KOPT-K1 (cell line): ENCODE measurements around the gene FRMD6.

Source experiments
- H3K27ac ChIP-seq: fragments of 200-600 bp; sonication (generic); 2 replicates; pipeline ENCODE4 v1.5.1; 2016; ENCODE audit warnings: antibody characterized with exemption, mild to moderate bottlenecking, low read depth, low read length; ENCODE audit not compliant: poor library complexity, severe bottlenecking
- H3K36me3 ChIP-seq: fragments of 200-600 bp; sonication (generic); 2 replicates; pipeline ENCODE4 v1.5.1; 2017; ENCODE audit warnings: antibody characterized with exemption, mild to moderate bottlenecking, low read length, moderate library complexity; ENCODE audit not compliant: insufficient read depth
- H3K9me3 ChIP-seq: fragments of 200-600 bp; sonication (generic); 2 replicates; pipeline ENCODE4 v1.5.1; 2017; ENCODE audit warnings: antibody characterized with exemption, low read length, mild to moderate bottlenecking; ENCODE audit not compliant: insufficient read depth, poor library complexity, severe bottlenecking

Gene FRMD6

DNA sequence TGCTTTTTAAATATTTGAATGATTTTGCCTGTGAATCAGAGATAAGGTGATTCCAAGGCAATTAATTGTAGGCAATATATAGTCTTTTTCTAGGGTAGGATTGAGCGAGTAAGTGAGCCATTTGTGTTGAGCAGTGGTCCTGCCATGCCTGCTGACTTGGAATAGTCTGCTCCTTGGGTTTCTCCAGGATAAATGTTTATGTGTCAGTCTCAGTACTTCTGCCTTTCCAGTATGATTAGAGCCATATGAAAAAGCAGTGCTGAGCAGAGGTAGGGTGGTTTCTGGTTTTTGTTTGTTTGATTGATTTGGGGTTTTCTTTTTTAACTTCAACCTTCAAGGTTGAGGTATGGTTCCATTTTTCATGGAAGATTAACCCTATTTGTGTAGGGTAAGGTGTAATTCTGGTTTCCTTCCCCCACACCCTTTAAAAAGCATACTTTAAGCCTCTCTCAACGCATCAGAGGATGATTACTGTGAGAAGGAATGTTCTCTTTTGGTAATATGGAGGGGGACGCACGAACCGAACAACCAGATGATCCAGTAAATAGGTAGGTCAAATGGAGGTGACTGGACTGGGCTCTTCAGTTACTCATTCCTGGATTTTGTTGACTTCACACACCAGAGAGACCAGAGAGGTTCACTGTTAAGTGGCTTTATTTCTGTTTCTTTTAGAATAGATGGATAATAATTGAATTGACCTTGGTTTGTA, 22.7 kb downstream of the FRMD6 start:
- Histone ChIP-seq H3K27ac (no peak overlapping the region), H3K9me3 (no peaks in the 10 kb centered on the region), H3K36me3 (no peaks in the 10 kb centered on the region)

DNA sequence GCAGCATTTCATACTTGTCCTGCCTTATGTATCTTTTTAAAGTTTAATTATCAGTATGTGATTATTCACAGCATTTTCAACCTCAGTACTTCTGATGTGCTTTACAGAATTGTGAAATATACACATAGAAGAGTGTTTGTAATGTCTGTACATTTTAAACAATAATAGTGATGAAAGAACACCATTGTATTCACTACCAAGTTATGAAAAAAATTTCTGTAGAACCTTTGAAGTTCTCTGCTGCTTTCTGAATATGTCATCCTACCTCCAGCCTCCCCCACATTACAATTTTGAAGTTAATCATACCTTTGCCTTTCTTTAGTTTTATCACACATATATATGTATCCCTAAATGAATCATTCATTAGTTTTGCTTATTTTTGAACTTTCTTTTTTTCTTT, 24.8 kb downstream of the FRMD6 start:
- no peaks in the 10 kb centered on the region for H3K36me3 ChIP-seq
- no peaks in the 10 kb centered on the region for H3K9me3 ChIP-seq
- H3K27ac ChIP-seq: no peak overlapping the region

DNA sequence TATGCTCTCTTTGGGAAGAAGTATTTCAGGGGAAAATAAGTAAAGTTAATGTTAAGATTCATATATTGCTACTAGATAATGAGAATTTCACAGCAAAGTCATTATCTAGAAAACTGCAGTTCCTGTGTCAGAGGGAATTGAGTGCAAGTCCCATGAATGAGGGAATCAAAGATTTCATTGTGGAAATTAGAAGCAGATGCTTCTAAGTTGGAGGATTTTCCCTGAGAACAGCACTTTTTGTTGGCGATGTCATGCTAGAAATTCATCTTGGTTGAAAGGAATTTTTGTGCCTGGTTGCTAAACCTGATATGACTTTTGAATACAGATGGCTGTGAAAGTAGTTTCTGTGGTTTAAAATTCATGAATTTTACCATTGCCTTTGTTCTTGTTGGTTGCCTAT, 25.6 kb downstream of the FRMD6 start:
- Histone ChIP-seq H3K36me3 (no peaks in the 10 kb centered on the region), H3K27ac (no peak overlapping the region), H3K9me3 (no peaks in the 10 kb centered on the region)

DNA sequence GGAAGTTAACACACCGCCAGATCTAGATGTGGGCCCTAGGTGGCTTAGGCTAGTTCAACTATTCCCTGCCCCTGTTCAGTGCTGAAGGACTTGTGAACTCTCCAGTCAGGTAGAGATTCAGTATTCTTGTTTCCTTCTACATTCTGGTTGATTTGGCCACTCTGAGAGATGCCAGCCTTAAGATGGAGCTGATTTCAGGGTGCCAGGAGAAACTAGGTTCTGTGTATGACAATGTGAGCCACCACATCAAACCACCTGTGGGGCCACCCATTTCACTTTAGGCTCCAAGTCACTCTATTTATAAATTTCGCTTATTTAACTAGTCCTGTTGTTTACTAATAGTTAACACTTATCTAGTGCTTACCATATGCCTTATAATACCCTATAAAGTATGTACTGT, 26.0 kb downstream of the FRMD6 start:
- Histone ChIP-seq H3K27ac (no peak overlapping the region), H3K9me3 (no peaks in the 10 kb centered on the region), H3K36me3 (no peaks in the 10 kb centered on the region)

DNA sequence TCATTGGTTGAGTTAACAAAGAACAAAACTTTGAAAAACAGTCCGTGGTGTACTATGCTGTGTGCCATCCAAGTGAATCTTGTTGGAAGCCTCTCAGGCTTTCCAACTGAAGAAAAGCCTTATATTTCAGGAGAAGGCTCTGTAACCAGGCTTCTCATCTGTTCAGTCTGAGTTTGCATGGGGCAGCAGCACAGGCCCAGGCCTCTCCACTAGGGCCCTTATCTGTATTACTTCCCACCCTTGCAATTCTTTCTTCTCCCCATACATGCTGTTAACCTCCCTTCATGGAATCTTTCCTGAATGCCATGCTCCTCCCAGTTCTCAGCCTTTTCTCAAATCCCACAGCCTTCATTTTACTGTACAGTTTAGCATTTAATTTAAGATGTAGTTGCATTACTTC, 28.3 kb downstream of the FRMD6 start:
- no peaks in the 10 kb centered on the region for H3K36me3 ChIP-seq
- H3K27ac ChIP-seq: no peak overlapping the region
- H3K9me3 ChIP-seq: no peaks in the 10 kb centered on the region

DNA sequence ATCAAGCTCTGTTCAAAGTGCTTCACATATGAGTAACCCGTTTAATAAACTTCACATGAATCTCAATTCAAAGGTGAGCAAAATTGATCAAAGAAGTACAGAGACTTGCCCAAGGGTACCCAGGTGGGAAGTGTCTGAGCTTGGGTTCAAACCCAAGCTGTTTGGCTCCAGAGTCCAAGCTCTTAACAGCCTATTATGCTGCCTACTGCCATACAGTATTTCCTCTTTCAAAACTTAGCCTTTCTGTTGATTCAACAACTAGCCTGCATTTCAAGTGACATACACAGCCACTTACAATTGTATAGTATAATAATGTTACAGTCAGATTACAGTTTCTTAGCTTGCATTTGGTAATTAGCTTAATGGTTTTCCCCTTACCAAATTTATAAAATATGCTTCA, 29.7 kb downstream of the FRMD6 start:
- Histone ChIP-seq H3K36me3 (no peaks in the 10 kb centered on the region), H3K27ac (no peak overlapping the region), H3K9me3 (no peaks in the 10 kb centered on the region)

DNA sequence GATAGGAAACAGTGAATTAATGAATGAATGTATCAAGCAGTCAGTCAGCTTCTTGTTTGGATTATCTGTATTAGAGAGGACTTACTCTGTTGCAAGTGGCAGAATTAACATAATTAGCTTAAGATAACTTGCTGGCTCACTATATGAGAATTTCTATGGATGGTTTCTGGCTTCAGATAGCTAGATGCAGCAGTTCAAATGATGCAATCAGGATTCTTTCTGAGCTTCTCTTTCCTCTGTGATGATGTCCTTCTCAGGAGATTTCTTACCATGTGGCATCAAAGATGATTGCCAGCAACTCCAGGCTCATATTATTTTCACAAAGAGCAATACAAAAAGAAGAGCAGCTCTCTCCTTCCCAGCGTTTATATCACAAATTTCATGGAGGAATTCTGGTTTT, 30.7 kb downstream of the FRMD6 start:
- Histone ChIP-seq H3K36me3 (no peaks in the 10 kb centered on the region), H3K27ac (no peak overlapping the region), H3K9me3 (no peaks in the 10 kb centered on the region)

DNA sequence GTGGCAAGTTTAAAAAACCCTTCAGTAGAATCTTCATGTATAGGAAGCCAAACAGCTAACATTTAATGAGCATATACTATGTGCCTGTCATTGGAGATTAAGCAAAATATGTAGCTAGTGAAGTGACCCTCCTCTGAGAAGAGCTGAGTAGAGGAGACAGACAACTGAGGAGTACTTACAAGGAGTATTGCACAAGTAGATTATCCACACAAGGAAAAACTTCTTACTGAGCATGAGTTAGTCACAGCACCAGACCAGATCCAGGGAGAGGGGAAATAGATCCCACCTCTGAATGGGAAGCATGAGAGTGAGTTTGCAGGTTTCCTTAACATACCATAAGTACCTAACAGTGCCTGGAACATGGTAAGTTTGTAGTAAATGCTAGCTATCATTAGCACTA, 33.0 kb downstream of the FRMD6 start:
- H3K36me3 ChIP-seq: no peaks in the 10 kb centered on the region
- no peak overlapping the region for H3K27ac ChIP-seq
- no peaks in the 10 kb centered on the region for H3K9me3 ChIP-seq

DNA sequence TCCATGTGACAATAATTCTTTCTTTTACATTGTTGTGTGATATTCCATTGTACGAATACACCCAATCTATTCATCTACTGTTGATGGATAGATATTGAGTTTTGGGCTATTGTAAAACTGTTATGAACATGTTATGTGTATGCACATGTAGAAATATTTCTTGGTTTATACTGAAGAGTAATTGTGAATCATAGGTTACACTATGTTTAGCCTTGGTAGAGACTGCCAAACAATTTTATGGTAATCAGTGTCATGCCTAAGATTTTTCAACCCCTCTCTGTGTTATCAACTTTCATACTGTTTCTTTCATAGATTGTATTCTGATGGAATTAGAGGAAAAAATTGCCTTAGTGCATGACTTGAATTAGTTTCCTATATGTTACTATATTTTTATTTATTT, 39.5 kb downstream of the FRMD6 start:
- Histone ChIP-seq H3K9me3 (no peaks in the 10 kb centered on the region), H3K36me3 (no peaks in the 10 kb centered on the region), H3K27ac (no peak overlapping the region)

DNA sequence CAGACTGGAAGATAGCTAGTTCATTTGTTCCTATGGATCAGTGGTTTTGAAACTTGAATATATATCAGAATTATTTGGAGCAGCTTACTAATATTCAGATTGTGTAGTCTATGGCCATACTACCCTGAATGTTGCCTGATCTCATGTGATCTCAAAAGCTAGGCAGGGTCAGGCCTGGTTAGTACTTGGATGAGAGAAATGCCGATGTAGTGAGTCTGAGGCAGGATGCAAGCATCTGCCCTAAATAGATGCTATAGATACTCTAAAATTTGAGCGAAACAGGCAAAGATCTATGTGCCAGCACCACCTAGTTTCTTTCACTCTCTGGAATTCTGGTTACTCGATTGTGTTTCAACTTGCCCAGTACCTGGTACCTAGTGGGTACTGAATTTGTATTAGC, 40.9 kb downstream of the FRMD6 start:
- Histone ChIP-seq H3K36me3 (no peaks in the 10 kb centered on the region), H3K27ac (no peak overlapping the region)

DNA sequence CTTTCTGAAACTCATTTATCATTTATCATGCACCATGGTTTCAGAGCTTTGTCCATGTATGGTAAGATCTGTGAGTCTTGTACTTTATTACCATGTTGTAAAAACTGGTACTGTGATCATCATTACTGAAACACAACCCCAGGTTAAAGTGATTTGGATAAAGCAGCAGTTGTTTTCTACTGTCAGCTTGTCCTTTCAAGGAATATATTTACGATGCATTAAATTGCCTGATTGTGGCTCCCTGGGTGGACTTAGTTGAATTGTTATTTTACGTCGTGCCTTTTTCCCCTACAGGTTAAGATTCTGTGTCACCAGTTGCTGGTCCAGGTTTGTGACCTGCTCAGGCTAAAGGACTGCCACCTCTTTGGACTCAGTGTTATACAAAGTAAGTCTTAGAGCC, 46.1 kb downstream of the FRMD6 start:
- no peak overlapping the region for H3K27ac ChIP-seq
- no peaks in the 10 kb centered on the region for H3K9me3 ChIP-seq
- no peaks in the 10 kb centered on the region for H3K36me3 ChIP-seq

More for the DNA sequence above, 40.9 kb downstream of the FRMD6 start:
- H3K9me3 ChIP-seq: no peaks in the 10 kb centered on the region

DNA sequence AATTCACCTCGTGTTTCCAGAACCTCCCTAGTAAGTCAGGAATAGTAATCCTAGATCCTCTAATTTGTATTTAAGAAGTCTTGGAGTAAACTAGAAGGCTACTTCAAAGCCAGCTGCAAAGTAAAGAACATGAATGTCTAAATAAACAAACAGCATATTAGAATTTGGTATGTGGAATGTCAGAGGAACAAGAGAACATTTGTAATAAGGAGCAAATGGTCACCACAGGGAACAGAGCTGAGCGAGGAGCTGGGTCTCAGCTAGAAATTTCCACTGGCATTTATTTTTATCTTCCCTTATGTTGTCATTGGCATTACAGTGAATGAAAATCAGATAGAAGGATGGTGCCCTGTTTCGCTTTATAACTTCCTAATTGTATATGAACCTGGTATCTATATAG, 50.2 kb downstream of the FRMD6 start:
- Histone ChIP-seq H3K9me3 (no peaks in the 10 kb centered on the region), H3K27ac (no peak overlapping the region), H3K36me3 (no peaks in the 10 kb centered on the region)

DNA sequence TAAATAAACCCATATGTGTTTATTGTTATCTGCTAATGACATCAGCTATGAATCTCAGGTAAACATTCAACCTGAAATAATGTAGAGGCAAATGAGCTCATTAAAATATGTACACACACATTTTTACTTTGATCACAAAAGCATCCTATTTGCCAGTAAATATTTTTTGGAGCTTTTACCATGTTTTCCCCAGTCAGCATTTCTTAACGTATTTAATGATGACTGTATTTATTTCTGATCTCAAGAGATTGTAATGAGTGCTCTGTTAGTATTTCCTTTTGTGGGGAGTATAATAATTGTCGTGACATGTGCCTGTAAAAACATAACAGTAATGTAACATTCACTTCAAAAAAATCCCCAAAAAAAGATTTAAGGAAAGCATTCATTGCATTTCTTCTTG, 52.1 kb downstream of the FRMD6 start:
- no peak overlapping the region for H3K27ac ChIP-seq
- no peaks in the 10 kb centered on the region for H3K36me3 ChIP-seq
- H3K9me3 ChIP-seq: no peaks in the 10 kb centered on the region

DNA sequence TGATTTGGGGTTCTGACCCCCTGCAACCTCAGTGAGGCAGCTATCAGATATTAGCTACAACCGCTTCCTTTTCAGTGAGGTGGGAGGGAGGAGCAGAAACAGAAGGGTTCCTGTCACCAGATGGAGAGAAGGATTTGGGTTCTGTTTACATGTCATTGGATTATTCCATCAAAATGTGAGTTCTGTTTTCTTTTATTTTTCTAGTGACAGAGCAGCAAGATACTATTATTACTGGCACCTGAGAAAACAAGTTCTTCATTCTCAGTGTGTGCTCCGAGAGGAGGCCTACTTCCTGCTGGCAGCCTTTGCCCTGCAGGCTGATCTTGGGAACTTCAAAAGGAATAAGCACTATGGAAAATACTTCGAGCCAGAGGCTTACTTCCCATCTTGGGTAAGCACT, 52.8 kb downstream of the FRMD6 start:
- Histone ChIP-seq H3K36me3 (no peaks in the 10 kb centered on the region), H3K9me3 (no peaks in the 10 kb centered on the region), H3K27ac (no peak overlapping the region)

DNA sequence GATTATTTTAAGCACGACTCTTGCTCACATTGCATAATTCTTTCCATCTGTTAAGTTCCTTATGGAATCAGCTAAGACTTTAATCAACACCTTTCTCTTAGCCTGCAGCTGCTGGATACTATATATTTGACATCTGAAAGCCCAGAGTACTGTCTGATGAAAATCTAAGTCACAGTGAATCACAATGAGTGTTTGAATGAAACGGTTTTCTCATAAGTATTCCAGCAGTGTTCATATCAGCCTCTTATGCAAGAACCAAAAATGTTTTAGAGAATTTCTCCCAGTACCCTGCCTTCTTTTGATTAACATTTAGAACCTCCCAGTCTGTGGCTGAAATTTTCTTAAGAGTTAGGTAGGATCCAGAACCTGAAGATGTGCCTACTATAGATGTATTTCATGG, 55.6 kb downstream of the FRMD6 start:
- Histone ChIP-seq H3K36me3 (no peaks in the 10 kb centered on the region), H3K9me3 (no peaks in the 10 kb centered on the region), H3K27ac (no peak overlapping the region)

DNA sequence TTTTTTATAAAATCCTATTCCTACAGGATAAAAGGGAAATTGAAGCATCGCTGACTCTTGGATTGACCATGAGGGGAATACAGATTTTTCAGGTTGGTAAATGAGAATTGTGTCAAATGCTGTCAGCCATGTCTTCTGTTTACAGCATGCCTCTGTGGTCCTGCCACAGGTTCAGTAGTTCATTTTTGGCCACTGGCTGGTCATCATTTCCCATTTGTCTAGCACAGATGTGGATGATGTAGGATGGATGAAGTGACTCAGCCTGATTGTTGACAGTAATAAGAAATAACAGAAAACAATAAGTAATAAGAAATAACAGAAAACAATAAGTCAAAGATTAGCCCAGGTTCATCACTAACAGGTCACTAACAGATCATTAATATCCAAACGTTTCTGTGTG, 59.8 kb downstream of the FRMD6 start:
- Histone ChIP-seq H3K27ac (no peak overlapping the region), H3K36me3 (no peaks in the 10 kb centered on the region), H3K9me3 (no peaks in the 10 kb centered on the region)
